Hepatocyte (in vitro differentiated cells): ENCODE results near the gene BORCS5.

ENCODE experiments used
- EZH2 ChIP-seq: fragments of 200-600 bp; sonication (generic); IDR thresholded peaks from 2 replicates; pipeline ENCODE4 v1.6.1; 2016; ENCODE audit warnings: antibody characterized with exemption, mild to moderate bottlenecking, borderline replicate concordance
- EZH2phosphoT487 ChIP-seq: fragments of 200-600 bp; sonication (generic); IDR thresholded peaks from one replicate; pipeline ENCODE4 v1.6.1; 2018; ENCODE audit warnings: antibody characterized with exemption, mild to moderate bottlenecking, low read depth, moderate library complexity; ENCODE audit not compliant: unreplicated experiment, severe bottlenecking
- TF ChIP-seq, protein P1 (sequence below): fragments of 200-600 bp; sonication (generic); IDR thresholded peaks from 2 replicates; pipeline ENCODE4 v1.5.1; 2016; ENCODE audit warnings: antibody characterized with exemption, mild to moderate bottlenecking; ENCODE audit not compliant: poor library complexity

DNA sequence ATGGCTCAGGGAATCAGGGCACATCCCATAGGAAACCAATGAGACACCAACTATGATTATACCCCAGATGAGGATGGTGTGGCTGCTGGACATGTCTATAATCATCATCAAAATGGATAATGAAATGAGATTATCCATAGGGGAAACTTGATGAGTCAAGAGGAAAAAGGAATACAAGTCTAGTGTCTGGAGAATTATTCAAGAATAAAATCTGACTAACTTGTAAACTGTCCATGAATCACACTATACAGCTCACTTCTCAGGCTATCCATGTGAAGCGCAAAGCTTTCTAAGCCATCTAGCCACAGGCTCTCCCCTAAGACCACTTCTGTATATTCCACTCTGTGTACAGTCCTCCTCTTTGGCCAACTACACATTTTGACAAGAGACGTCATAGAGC lies 153.3 kb downstream of the BORCS5 start:
- TF ChIP-seq, protein P1, sequence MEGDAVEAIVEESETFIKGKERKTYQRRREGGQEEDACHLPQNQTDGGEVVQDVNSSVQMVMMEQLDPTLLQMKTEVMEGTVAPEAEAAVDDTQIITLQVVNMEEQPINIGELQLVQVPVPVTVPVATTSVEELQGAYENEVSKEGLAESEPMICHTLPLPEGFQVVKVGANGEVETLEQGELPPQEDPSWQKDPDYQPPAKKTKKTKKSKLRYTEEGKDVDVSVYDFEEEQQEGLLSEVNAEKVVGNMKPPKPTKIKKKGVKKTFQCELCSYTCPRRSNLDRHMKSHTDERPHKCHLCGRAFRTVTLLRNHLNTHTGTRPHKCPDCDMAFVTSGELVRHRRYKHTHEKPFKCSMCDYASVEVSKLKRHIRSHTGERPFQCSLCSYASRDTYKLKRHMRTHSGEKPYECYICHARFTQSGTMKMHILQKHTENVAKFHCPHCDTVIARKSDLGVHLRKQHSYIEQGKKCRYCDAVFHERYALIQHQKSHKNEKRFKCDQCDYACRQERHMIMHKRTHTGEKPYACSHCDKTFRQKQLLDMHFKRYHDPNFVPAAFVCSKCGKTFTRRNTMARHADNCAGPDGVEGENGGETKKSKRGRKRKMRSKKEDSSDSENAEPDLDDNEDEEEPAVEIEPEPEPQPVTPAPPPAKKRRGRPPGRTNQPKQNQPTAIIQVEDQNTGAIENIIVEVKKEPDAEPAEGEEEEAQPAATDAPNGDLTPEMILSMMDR = no peak
- TF ChIP-seq EZH2 (no peak), EZH2phosphoT487 (no peak)
